HL-60 (cell line): ENCODE results near the gene MAJIN.

Experiments
- GABPA ChIP-seq: IDR thresholded peaks from 2 replicates; pipeline ENCODE4 v1.6.1; 2012; ENCODE audit warnings: low read depth
- POLR2AphosphoS5 ChIP-seq: IDR thresholded peaks from 2 replicates; pipeline ENCODE4 v1.6.1; 2012; ENCODE audit warnings: low read depth
- TF ChIP-seq, protein P1 (sequence below): IDR thresholded peaks from one replicate; pipeline ENCODE4 v1.5.1; 2011; ENCODE audit warnings: low read length, control low read depth, inconsistent platforms; ENCODE audit not compliant: insufficient read depth
- TF ChIP-seq, protein P2 (sequence below): IDR thresholded peaks from 2 replicates; pipeline ENCODE4 v1.6.1; 2012; ENCODE audit warnings: low read depth; ENCODE audit not compliant: insufficient replicate concordance

DNA sequence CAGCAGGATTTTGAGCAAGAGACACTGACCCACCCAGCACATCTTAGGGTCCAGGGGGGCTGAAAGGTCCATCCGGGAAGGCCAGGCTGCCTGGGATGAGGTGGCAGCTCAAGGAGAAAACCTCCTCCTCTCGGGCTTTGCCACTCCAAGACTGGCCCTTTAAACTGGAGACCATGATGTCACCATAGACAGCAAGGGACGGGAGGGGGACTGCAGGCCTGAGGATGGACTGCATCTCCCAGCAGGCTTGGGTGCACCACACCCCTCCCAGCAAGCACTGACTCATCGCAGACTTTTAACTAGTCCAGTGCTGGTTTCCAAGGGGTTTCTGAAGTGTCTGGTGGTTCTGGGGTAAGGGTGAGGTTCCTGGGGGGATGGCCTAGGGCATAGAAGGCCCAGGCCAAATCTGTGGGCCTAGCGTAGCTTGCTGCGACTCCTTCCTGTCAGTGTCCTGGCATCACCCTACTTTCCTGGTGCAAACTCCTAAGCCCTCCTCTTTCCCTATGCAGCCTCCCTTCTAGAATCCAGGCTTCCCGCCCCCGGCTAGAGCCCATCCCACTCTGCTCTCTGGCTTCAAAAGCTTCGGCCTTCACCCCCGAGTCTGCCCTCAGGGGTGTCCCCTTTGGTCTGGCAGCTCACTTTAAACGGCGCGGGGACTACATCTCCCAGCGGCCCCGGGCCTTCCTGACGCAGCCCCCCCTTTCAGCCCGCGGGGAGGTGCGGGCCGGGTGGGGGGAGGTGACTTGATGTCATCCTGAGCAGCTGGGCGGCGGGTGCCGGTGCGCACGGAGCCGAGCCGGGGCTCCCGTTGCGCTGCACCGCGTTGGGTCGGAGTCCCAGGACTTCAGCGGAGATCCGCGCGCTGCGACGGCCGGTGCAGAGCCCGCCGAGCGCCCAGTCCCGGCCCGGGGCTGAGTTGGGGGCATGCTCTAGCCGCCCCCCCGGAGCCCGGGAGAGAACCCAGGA is 47.7 kb downstream of the MAJIN start, which contains the start of gene PPP2R5B:
- TF ChIP-seq, protein P1, sequence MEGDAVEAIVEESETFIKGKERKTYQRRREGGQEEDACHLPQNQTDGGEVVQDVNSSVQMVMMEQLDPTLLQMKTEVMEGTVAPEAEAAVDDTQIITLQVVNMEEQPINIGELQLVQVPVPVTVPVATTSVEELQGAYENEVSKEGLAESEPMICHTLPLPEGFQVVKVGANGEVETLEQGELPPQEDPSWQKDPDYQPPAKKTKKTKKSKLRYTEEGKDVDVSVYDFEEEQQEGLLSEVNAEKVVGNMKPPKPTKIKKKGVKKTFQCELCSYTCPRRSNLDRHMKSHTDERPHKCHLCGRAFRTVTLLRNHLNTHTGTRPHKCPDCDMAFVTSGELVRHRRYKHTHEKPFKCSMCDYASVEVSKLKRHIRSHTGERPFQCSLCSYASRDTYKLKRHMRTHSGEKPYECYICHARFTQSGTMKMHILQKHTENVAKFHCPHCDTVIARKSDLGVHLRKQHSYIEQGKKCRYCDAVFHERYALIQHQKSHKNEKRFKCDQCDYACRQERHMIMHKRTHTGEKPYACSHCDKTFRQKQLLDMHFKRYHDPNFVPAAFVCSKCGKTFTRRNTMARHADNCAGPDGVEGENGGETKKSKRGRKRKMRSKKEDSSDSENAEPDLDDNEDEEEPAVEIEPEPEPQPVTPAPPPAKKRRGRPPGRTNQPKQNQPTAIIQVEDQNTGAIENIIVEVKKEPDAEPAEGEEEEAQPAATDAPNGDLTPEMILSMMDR: no peak
- TF ChIP-seq POLR2AphosphoS5 (no peak), GABPA (peak; percentile 58; the same call in 1 of the 2 replicates)
- TF ChIP-seq, protein P2, sequence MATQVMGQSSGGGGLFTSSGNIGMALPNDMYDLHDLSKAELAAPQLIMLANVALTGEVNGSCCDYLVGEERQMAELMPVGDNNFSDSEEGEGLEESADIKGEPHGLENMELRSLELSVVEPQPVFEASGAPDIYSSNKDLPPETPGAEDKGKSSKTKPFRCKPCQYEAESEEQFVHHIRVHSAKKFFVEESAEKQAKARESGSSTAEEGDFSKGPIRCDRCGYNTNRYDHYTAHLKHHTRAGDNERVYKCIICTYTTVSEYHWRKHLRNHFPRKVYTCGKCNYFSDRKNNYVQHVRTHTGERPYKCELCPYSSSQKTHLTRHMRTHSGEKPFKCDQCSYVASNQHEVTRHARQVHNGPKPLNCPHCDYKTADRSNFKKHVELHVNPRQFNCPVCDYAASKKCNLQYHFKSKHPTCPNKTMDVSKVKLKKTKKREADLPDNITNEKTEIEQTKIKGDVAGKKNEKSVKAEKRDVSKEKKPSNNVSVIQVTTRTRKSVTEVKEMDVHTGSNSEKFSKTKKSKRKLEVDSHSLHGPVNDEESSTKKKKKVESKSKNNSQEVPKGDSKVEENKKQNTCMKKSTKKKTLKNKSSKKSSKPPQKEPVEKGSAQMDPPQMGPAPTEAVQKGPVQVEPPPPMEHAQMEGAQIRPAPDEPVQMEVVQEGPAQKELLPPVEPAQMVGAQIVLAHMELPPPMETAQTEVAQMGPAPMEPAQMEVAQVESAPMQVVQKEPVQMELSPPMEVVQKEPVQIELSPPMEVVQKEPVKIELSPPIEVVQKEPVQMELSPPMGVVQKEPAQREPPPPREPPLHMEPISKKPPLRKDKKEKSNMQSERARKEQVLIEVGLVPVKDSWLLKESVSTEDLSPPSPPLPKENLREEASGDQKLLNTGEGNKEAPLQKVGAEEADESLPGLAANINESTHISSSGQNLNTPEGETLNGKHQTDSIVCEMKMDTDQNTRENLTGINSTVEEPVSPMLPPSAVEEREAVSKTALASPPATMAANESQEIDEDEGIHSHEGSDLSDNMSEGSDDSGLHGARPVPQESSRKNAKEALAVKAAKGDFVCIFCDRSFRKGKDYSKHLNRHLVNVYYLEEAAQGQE: no peak
